ENCODE results near the gene APBB1.

The APBB1 gene

DNA sequence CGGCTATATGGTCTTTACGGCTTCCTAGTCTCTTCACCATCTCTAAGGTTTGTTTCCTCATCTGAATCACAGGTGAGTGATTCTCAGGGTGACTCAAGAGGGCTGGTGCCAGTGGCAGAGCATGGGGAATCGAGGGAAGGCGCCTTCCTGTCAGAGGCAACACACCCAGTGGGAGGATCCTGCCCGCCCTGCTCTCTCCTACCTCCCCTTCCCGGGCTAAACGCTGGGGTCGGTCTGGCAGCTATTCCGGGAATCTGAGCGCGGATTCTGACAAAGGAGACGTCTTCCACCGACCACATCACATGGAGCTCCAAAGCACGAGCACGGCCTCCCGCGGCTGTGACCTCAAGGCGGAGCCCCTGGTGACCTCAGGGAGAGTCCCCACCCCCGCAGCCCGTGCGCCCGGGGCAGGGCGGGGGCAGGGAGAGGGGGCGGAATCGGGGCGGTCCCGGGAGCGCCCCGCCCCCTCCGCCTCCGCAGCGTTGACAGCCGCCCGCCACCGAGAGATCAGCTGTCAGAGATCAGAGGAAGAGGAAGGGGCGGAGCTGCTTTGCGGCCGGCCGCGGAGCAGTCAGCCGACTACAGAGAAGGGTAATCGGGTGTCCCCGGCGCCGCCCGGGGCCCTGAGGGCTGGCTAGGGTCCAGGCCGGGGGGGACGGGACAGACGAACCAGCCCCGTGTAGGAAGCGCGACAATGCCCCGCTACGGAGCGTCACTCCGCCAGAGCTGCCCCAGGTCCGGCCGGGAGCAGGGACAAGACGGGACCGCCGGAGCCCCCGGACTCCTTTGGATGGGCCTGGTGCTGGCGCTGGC lies 28.8 kb downstream of the APBB1 start, which contains the start of gene SMPD1:
SMPD1 (plus strand) TSS at position 570 of the 813 bp plus-strand sequence; CDS start at position 695, 125 bp downstream.
- peak; percentile 95 for DNase-seq

GRCh38 chr11:6388748-6389147 lies 30.1 kb downstream of the APBB1 start:
- no peak for DNase-seq

DNA sequence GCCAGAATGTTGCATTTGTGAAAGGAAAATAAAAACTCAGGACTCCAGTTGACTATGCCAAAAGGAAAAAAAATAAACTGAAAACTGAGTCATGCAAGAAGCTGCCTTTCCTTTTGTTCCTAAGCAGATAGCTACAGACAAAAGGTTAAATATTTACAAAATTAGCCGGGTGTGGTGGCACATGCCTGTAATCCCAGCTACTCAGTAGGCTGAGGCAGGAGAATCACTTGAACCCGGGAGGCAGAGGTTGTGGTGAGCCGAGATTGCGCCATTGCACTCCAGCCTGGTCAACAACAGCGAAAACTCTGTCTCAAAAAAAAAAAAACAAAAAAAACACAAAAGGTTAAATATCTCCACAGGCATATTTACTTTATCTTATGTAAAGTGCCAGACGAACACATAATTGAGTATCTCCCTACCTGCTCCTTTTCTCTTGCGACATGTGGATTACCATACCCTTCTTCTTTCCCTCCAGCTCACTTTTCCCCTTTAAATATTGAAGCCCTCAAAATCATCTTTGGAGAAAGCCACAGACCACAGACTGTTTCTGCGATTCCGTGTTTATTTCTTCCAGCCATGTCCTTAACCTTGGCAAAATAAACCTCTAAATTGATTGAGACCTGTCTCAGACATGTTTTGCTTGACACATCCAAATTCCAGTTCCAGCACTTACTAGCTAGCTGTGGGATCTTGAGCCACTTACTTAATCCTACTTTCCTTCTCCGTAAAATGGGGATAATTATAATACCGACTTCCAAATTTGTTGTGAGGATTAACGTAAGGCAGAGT lies 30.9 kb downstream of the APBB1 start:
- no peak for DNase-seq

DNA sequence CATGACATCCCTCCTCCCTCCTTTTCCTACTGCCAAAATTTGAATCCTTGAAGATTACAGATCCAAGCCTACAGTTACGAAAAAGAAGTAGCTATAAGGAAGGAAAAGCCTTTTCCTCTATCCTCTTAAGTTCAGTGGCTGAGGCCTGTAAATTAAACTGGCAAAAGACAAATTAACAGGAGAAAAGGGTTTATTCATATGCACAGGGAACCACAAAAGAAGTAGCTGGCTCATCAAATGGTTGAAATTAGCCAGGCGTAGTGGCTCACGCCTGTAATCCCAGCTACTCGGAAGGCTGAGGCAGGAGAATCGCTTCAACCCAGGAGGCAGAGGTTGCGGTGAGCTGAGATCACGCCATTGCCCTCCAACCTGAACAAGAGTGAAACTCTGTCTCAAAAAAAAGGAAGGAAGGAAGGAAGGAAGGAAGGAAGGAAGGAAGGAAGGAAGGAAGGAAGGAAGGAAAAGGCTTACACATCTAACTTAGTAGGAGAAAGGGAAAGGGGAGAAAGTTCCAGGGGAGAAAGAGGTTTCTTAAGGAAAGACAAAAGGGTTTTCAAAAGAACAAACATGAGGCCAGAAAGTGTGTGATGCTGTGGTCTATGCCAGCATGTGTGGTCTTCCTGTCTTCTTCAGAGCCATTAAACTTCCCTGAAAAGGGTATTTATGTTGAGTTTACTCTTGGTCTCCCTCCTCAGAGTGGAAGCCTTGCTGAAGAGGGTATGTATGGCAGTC lies 33.7 kb downstream of the APBB1 start:
- no peak for DNase-seq

- no peak for DNase-seq
These were observed 40.3 kb downstream of the APBB1 start for GRCh38 chr11:6378640-6378989.

GRCh38 chr11:6377902-6378639 lies 40.8 kb downstream of the APBB1 start:
- DNase-seq = no peak

- no peak for DNase-seq
These were observed 47.1 kb downstream of the APBB1 start for GRCh38 chr11:6371825-6372224.

GRCh38 chr11:6365659-6366058 lies 53.2 kb downstream of the APBB1 start:
- no peak for DNase-seq

- DNase-seq = peak; percentile 60 to 65
These were observed 55.8 kb downstream of the APBB1 start for GRCh38 chr11:6362873-6363678.

DNA sequence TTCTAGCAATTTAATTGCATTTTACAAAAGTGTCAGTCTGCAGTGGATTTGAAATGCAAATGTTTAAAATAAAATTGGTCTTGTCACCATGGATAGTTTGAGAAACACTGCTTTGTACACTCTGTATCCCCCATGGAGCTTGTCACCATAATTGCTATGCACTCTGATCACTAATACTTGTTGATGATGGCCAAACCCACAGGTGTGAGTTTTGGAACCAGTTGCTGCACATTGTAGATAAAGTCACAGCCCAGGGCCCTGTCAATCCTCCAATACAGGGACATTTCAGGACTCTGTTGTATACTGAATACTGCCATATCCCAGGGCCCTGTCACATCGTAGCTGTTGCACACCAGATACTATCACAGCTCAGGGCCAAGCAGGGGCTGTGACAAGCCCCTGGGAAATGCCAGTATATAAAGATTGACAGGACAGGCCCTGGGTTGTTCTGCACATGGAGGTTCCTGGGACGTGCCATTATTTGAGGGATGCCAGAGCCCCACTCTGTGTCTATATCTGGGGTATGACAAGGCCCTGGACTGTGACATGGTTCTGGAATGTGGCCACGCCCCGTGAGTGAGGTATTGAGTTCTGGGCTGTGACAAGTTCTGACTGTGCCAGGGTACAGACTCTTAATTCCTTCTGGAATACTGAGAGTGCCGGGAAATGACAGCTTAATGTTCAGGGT lies 56.6 kb downstream of the APBB1 start:
- no peak for DNase-seq

- DNase-seq = no peak
These were observed 58.7 kb downstream of the APBB1 start for GRCh38 chr11:6360183-6360582.

DNA sequence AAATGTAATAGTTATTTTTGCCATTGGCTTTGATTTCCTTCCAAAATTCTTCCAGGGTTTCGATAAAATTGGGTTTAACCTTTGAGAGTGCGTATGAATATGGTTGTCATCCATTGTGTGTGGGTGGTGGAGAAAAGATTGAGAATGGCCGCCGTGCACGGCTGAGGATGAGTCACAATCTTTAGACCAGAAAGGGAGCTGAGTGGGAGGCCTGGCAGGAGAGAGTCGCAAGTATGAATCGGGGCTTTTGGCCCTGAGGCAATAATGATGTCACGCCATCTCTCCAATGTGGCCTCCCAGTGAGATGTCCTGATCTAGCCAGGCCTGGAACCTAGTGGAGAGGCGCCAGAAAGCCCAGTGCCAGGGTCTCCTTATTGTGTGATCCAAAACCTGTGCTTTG lies 61.7 kb downstream of the APBB1 start:
- no peak for DNase-seq

- no peak for DNase-seq
These were observed 62.3 kb downstream of the APBB1 start for GRCh38 chr11:6356503-6357055.

- no peak for DNase-seq
These were observed 64.0 kb downstream of the APBB1 start for GRCh38 chr11:6354651-6355485.

GRCh38 chr11:6353367-6353987 lies 65.4 kb downstream of the APBB1 start:
- peak; percentile 60 for DNase-seq

- no peak for DNase-seq
These were observed 67.0 kb downstream of the APBB1 start for GRCh38 chr11:6351782-6352382.

- no peak for DNase-seq
These were observed 68.4 kb downstream of the APBB1 start for GRCh38 chr11:6350486-6350885.

DNA sequence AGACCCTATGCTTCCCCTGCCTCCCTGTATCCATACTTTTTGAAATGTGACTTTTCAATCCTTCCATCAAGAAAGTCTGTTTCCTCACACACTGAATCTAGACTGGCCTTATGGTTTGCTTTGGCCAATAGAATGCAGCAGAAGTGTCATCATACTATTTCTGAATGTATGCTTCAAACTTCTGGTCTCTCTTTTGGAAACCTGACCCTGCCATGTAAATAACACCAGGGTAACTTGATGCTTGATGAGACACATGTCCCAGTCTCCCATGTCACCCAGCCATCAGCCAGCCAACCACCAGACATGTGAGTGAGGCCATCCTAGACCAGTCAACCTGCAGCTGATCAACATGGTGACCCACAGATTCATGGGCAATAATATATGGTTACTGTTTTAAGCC lies 68.9 kb downstream of the APBB1 start:
- no peak for DNase-seq

GRCh38 chr11:6345366-6345765 lies 73.5 kb downstream of the APBB1 start:
- no peak for DNase-seq

Measured in CD4-positive, alpha-beta T cell treated with Interleukin-4 for 1 hour (primary cell).